ENCODE measurements around the gene HPCAL1.

Gene HPCAL1

GRCh38 chr2:10324095-10324832 is 21.6 kb downstream of the HPCAL1 start:
- no peak for DNase-seq (ENCODE audit: low spot score)

GRCh38 chr2:10325278-10326145 is 22.8 kb downstream of the HPCAL1 start:
- DNase-seq (ENCODE audit: low spot score), result no peak

- no peak for DNase-seq (ENCODE audit: low spot score)
Measured at GRCh38 chr2:10326151-10326616, 23.5 kb downstream of the HPCAL1 start.

GRCh38 chr2:10326707-10327594 is 24.2 kb downstream of the HPCAL1 start:
- DNase-seq (ENCODE audit: low spot score), result peak; percentile 84

- no peak for DNase-seq (ENCODE audit: low spot score)
Measured at GRCh38 chr2:10327896-10328669, 25.4 kb downstream of the HPCAL1 start.

- no peak for DNase-seq (ENCODE audit: low spot score)
Measured at GRCh38 chr2:10328670-10329579, 26.2 kb downstream of the HPCAL1 start.

- DNase-seq (ENCODE audit: low spot score), result no peak
Measured at GRCh38 chr2:10329580-10329879, 26.8 kb downstream of the HPCAL1 start.

- DNase-seq (ENCODE audit: low spot score), result no peak
Measured at GRCh38 chr2:10329880-10330699, 27.4 kb downstream of the HPCAL1 start.

GRCh38 chr2:10330700-10331026 is 28.0 kb downstream of the HPCAL1 start:
- no peak for DNase-seq (ENCODE audit: low spot score)

GRCh38 chr2:10331027-10331701 is 28.5 kb downstream of the HPCAL1 start:
- no peak for DNase-seq (ENCODE audit: low spot score)

GRCh38 chr2:10331702-10332401 is 29.1 kb downstream of the HPCAL1 start:
- no peak for DNase-seq (ENCODE audit: low spot score)

GRCh38 chr2:10332402-10333246 is 29.9 kb downstream of the HPCAL1 start:
- no peak for DNase-seq (ENCODE audit: low spot score)

- peak; percentile 54 for DNase-seq (ENCODE audit: low spot score)
Measured at GRCh38 chr2:10333247-10333613, 30.5 kb downstream of the HPCAL1 start.

- DNase-seq (ENCODE audit: low spot score), result no peak
Measured at GRCh38 chr2:10333966-10334365, 31.3 kb downstream of the HPCAL1 start.

- no peak for DNase-seq (ENCODE audit: low spot score)
Measured at GRCh38 chr2:10335046-10335840, 32.5 kb downstream of the HPCAL1 start.

GRCh38 chr2:10336283-10336682 is 33.6 kb downstream of the HPCAL1 start:
- DNase-seq (ENCODE audit: low spot score), result no peak
